ENCODE data around the gene C1orf56. TPM values are rescaled to one million over a fixed set of nuclear protein-coding genes. Genes with fewer than 3 reads are reported as not detected.

C1orf56 gene
- total and polyA plus RNA-seq, 10 of the 15 experiments (the other 5 are each of a cell fraction or from before 2014, with no cell fraction given) = 0.22 to 15.5 (median 1.5) TPM

DNA sequence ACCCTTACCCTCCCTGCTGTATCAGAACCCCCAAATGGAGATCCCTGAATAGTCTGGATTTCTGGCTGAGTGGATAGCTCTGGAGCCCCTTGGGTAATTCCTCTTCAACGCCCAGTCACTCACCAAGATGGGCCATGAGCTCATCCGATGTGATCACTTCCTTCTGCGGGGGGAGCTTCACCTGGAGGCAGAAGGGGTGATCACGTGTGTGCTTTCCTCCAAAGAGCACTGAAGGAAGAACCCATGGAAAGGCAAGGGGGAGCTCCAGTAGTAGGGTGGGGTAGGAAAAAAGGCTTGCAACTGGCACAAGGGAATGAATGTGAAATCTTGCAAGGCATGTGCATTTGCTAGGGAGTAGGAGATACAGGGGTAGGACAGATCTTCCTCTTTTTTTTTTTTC lies 45.9 kb upstream of the C1orf56 start (continued):
- TF ChIP-seq, protein P1, sequence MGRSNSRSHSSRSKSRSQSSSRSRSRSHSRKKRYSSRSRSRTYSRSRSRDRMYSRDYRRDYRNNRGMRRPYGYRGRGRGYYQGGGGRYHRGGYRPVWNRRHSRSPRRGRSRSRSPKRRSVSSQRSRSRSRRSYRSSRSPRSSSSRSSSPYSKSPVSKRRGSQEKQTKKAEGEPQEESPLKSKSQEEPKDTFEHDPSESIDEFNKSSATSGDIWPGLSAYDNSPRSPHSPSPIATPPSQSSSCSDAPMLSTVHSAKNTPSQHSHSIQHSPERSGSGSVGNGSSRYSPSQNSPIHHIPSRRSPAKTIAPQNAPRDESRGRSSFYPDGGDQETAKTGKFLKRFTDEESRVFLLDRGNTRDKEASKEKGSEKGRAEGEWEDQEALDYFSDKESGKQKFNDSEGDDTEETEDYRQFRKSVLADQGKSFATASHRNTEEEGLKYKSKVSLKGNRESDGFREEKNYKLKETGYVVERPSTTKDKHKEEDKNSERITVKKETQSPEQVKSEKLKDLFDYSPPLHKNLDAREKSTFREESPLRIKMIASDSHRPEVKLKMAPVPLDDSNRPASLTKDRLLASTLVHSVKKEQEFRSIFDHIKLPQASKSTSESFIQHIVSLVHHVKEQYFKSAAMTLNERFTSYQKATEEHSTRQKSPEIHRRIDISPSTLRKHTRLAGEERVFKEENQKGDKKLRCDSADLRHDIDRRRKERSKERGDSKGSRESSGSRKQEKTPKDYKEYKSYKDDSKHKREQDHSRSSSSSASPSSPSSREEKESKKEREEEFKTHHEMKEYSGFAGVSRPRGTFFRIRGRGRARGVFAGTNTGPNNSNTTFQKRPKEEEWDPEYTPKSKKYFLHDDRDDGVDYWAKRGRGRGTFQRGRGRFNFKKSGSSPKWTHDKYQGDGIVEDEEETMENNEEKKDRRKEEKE (IDR thresholded peaks at IDR 0.05) = no peak

DNA sequence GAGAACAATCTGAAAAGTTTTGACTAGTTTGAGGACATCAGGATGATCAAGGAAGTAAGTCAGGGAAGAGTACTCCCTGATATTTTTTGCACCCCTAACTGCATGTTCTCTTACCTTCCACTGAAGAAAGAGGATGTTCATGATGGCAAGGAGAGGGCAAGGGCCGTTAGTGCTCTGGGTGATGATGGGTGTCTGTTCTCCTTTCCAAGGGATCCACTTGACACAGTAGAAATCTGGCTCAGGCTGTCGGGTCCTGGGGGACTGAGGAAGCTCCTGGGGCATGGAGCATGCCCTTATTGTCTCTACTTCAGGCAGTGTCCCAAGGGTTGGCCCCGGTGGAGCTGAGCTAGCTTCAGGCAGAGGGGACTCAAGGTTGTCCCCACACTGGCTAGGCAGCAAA lies 45.5 kb upstream of the C1orf56 start:
- H3K4me2 ChIP-seq (ENCODE audit: control insufficient read depth, insufficient read depth) = no peak overlapping the region
- ChIA-PET POLR2A (interaction anchor here (0.6 kb wide), 1 partner anchor 1051 kb away, joined by 3 read pairs; no protein-coding TSS in a partner anchor), SMC1A (ENCODE audit: uncharacterized antibody, unreplicated experiment) (interaction anchor here (1.3 to 1.6 kb wide), 2 partner anchors 28 to 80 kb away, joined by 3 read pairs; no protein-coding TSS in a partner anchor), CTCF (interaction anchor here (0.6 to 16.2 kb wide), 4 partner anchors 8 to 26 kb away, joined by 3 to 252 read pairs (median 5); partner anchors contain the start of genes ANXA9 and CERS2), RAD21 (ENCODE audit: unreplicated experiment) (no interaction called here)
- peaks cover 5% of the 10 kb centered on the region for H3K79me2 ChIP-seq (ENCODE audit: control insufficient read depth, insufficient read depth, low read length)
- H3K36me3 ChIP-seq (ENCODE audit: control insufficient read depth in 2 of 2, insufficient read depth in 2 of 2, low read length in 1 of 2) = no peaks in the 10 kb centered on the region; a peak in 1 of 4 replicates
- H3K9me3 ChIP-seq (replicated peaks; ENCODE audit: control insufficient read depth, insufficient read depth, low read length) = no peaks in the 10 kb centered on the region
- H3K9ac ChIP-seq (ENCODE audit: control insufficient read depth, insufficient read depth, low read length) = no peak overlapping the region
- no TSS peak for BruUV-seq (replicated peaks)
- 51% methylated on average over 3 of the region's 3 CpGs for WGBS (ENCODE audit: insufficient coverage, insufficient replicate concordance, low lambda C conversion rate, missing lambda C conversion rate)
- ATAC-seq (no peak), DNase-seq (ENCODE audit: low read depth, low spot score) (no peak), FAIRE-seq (no peak)
- no peak overlapping the region for H3K27ac ChIP-seq (ENCODE audit: control insufficient read depth, insufficient read depth)
- H3K4me1 ChIP-seq (ENCODE audit: control insufficient read depth, insufficient read depth, low read length) = peaks cover 7% of the 10 kb centered on the region
- H3K4me3 ChIP-seq = no peak overlapping the region
- no peaks in the 10 kb centered on the region for H3K27me3 ChIP-seq (replicated peaks in 1 of 2; ENCODE audit: control insufficient read depth in 2 of 2, insufficient read depth in 2 of 2, low read length in 1 of 2)
- no peak overlapping the region for H2AFZ ChIP-seq (ENCODE audit: control insufficient read depth, low read depth, low read length)
- intact Hi-C loops (cut with micrococcal nuclease; ENCODE audit: unreplicated experiment) = no loop called here
- H4K20me1 ChIP-seq (ENCODE audit: control insufficient read depth, insufficient read depth) = no peaks in the 10 kb centered on the region
- TF ChIP-seq, protein P2, sequence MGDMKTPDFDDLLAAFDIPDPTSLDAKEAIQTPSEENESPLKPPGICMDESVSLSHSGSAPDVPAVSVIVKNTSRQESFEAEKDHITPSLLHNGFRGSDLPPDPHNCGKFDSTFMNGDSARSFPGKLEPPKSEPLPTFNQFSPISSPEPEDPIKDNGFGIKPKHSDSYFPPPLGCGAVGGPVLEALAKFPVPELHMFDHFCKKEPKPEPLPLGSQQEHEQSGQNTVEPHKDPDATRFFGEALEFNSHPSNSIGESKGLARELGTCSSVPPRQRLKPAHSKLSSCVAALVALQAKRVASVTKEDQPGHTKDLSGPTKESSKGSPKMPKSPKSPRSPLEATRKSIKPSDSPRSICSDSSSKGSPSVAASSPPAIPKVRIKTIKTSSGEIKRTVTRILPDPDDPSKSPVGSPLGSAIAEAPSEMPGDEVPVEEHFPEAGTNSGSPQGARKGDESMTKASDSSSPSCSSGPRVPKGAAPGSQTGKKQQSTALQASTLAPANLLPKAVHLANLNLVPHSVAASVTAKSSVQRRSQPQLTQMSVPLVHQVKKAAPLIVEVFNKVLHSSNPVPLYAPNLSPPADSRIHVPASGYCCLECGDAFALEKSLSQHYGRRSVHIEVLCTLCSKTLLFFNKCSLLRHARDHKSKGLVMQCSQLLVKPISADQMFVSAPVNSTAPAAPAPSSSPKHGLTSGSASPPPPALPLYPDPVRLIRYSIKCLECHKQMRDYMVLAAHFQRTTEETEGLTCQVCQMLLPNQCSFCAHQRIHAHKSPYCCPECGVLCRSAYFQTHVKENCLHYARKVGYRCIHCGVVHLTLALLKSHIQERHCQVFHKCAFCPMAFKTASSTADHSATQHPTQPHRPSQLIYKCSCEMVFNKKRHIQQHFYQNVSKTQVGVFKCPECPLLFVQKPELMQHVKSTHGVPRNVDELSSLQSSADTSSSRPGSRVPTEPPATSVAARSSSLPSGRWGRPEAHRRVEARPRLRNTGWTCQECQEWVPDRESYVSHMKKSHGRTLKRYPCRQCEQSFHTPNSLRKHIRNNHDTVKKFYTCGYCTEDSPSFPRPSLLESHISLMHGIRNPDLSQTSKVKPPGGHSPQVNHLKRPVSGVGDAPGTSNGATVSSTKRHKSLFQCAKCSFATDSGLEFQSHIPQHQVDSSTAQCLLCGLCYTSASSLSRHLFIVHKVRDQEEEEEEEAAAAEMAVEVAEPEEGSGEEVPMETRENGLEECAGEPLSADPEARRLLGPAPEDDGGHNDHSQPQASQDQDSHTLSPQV (IDR thresholded peaks at IDR 0.05) = no peak
- no peak for TF ChIP-seq CHD2 (IDR thresholded peaks at IDR 0.05; ENCODE audit: borderline replicate concordance, low read depth, low read length)
- in situ Hi-C loops (cut with MboI) = no loop called here

Data from GM12878 (cell line).